ENCODE measurements around the gene UST.

UST gene, protein sequence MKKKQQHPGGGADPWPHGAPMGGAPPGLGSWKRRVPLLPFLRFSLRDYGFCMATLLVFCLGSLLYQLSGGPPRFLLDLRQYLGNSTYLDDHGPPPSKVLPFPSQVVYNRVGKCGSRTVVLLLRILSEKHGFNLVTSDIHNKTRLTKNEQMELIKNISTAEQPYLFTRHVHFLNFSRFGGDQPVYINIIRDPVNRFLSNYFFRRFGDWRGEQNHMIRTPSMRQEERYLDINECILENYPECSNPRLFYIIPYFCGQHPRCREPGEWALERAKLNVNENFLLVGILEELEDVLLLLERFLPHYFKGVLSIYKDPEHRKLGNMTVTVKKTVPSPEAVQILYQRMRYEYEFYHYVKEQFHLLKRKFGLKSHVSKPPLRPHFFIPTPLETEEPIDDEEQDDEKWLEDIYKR

GRCh38 chr6:148746363-148747144 is at the start of gene UST:
Gene UST, plus strand, starts transcription at chr6:148747030. Its CDS starts 401 bp downstream, at chr6:148747431.
- DNase-seq: peak; percentile 78

DNA sequence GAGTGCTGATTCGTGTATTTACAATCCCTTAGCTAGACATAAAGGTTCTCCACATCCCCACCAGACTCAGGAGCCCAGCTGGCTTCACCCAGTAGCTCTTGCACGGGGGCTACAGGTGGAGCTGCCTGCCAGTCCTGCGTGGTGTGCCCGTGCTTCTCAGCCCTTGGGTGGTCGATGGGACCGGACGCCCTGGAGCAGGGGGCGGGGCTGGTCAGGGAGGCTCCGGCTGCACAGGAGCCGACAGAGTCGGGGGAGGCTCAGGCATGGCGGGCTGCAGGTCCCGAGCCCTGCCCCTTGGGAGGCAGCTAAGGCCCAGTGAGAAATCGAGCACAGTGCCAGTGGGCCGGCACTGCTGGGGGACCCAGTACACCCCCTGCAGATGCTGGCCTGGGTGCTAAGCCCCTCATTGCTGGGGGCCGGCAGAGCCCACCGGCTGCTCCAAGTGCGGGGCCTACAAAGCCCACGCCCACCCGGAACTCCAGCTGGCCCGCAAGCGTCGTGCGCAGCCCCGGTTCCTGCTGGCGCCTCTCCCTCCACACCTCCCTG is 48.9 kb upstream of the UST start:
- DNase-seq: no peak

DNA sequence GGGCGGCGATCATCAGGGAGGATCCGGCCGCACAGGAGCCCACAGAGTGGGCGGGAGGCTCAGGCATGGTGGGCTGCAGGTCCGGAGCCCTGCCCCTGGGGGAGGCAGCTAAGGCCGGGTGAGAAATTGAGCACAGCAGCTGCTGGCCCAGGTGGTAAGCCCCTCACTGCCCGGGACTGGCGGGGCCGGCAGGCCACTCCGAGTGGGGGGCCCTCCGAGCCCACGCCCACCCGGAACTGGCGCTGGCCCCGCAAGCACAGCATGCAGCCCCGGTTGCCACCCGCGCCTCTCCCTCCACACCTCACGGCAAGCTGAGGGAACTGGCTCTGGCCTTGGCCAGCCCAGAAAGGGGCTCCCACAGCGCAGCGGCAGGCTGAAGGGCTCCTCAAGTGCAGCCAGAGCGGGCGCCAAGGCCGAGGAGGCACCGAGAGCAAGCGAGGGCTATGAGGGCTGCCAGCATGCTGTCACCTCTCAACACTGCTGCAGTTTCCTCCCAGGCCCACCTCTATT is 48.1 kb upstream of the UST start:
- DNase-seq: no peak

- no peak for DNase-seq
Observed at GRCh38 chr6:148700047-148700715, 46.6 kb upstream of the UST start.

- DNase-seq: peak; percentile 45
Observed at GRCh38 chr6:148700741-148701311, 46.0 kb upstream of the UST start.

DNA sequence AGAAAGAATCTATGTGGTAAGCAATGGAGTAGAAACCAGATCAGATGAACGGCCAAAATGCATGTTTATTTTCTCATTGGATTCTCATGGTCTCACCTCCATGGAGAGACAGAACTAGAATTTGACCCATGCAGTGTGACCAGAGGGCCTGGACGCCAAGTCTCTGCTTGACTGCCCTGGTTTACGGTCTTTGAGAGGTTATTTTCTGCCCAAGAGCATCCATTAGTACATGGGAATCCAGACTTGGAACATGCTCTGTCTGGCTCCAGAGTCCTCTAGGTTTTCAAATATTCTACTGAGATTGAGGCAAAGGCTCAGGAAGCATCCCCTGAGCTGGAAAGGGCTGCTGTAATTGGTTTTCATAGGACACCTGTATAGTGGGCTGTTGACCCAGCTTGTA is 45.5 kb upstream of the UST start:
- no peak for DNase-seq

DNA sequence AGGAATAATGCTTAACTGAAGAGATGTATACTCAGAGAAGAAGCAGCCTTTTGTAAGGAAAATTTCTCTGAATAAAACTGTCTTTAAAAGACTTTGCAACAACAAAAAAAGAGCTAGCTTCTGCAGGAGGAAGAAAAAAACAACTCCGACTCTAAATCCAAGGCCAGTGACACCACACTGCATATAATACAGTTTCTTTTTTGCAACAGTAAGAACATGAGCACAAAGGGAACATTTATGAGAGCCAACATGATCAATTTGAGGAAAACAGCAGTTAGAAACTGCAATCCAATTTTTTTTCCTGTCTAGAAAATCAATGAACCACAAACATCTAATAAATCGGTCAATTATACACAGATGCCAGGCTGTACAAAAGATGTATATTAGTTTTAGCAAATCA is 42.9 kb upstream of the UST start:
- no peak for DNase-seq

DNA sequence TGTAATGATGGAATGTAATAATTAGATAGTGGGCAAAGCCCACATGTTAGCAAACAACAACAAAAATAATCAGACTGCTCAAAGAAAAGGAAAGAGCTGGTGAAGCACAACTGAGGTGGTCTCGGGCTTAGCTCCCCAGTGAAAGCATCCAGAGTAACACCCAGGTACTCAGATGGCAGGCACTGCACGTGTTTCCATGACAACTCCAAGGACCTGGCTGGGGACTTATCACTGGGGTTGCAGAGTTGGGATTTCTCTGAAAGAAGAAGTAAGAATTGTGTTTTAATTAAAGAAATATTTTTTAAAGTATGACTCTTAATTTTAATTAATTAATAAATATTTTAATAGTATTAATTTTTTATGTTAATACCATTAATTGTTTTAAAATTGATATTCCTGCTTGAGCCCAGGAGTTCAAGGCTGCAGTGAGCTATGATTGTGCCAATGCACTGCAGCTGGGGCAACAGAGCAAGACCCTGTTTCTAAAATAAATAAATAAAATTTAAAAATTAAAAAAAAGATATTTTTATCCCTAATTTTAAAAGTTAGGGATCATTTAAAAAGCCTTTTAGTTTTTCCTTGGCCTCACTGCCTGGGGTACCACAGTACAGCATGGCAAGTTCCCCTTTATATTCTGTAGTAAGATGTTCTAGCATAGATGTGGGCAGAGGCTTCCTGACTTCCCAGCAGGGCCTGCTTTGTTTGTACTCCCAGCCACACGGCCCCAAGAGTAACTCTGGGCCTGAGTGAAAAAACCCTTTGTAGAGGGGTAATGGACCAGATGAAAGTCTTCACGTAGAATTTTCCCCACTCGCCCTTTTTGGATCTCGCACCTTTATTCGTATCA is 42.2 kb upstream of the UST start:
- DNase-seq: no peak

DNA sequence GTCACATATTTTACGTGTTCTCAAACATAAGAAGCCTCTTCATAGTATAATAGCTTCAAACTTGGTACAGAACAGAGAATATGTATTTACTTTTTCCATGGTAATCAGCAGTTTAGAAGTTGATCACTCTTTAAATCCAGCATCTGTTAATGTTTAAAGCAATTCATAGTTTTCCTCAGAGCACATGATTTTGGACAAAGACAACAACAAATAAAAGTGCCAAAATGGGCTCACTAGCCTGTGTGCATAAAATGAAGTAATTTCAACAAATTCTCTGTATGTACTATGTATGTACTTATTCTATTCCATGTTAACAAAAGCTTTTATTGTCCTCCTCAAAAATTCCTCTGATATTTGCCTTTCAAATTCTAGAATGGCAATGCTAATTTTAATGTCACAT is 38.1 kb upstream of the UST start:
- no peak for DNase-seq

GRCh38 chr6:148709577-148709976 is 37.3 kb upstream of the UST start:
- no peak for DNase-seq

DNA sequence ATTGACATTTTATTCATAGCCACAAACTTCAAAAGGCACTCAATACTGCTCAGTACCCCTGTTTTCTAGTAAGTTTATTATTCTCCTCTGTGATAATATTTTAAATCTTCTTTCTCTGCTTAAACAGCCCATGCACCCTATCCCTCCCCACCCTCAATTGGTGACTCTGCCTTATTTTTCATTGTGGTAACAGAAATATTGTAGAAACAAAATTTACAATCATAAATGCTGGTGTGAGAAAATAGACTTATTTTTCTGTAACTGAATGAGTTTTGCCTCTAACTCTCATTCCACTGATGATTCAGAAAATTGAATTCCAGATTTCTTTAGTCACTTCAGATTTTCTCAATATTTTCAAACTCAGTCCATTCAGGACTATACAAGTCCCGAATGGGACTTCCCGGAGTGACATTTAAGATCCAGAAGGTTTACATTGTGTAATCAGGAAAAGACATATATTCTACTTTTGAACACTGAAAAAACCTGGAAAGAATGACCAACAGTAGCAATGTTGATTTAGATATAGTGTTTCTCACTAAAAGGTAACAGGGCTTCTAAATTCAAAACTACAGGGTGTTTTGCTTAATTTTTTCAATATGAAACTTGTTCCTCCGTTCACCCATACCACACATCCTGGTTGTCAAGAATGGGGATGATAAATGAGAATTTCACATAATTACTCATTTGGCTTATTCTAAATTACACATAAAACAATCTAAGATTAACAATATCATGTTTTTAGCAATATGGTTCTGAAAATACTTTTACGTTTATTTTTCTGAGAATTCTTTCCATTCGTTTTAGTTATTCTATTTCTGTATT is 34.8 kb upstream of the UST start:
- DNase-seq: no peak

DNA sequence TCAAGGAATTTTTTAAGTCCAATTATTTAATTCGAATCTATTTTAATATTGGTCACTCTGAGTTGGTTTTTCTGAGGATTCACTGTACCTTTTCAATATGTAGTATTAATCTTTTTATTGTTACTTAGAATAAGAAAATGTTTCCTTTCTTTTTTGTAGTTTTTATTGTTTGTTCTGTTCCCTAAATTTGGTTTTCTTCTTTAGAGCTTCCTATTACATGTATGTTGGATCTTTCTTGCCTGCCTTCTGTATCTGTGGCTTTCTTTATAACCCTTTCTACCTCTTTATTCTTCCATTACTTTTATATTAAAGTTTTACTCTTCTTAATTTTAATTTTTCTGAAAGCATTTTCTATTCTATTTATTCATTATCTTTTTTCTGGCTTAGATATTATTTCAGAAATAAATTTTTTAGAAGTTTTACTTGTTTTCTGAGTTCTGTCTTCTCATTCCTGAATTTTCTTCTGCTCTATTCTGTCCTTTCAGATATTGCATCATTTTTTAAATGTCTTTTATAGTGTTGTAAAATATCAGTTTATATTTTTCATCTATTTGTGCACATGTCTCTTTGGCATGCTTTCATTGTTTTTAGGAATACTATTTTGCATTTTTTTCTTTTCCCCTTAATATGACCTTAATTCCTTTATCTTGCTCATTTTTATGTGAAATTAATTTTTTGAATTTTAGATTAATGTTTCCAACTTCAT is 33.6 kb upstream of the UST start:
- no peak for DNase-seq

- no peak for DNase-seq
Observed at GRCh38 chr6:148713921-148714320, 32.9 kb upstream of the UST start.

GRCh38 chr6:148716811-148717210 is 30.0 kb upstream of the UST start:
- DNase-seq: no peak

- no peak for DNase-seq
Observed at GRCh38 chr6:148720406-148720805, 26.4 kb upstream of the UST start.

GRCh38 chr6:148720897-148721296 is 25.9 kb upstream of the UST start:
- DNase-seq: no peak

DNA sequence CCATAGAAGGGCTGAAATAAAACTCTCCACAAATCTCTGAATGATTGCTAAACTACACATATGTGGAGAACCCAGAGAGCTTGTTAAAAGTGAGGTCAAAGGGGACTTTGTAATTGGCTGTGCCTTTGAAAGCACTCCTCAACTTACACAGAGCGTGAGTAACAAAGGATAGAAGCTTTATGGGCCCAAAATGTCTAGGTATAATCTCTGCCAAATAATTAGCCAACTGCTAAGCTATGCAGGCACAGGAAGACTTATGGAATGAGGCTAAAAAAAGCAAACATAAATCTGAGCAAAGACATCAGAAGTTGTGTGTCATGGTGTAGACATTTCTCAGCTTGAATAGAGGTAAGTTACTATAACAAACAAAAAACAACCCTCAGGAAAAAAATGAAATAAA is 23.3 kb upstream of the UST start:
- DNase-seq: no peak

- no peak for DNase-seq
Observed at GRCh38 chr6:148724428-148724827, 22.4 kb upstream of the UST start.

- DNase-seq: no peak
Observed at GRCh38 chr6:148727104-148727503, 19.7 kb upstream of the UST start.

DNA sequence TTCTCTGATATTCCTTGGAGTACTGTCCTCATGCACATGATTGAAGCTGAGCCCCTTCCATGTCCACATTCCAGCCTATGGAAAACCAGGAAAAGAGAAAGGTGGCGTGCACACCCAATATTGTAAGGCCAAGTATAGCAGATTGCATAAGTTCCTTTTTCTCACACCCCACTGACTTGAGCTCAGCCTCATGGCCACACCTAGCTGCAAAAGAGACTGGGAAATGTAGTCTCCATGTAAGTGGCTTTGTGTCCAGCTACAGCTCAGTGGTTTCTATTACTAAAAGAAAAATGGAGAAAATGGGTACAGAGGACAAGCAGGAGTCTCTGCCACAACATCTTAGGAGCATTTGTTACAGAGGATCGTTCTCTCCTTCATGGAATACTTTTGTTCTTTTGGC is 10.8 kb upstream of the UST start:
- DNase-seq: no peak
